CD4-positive, alpha-beta T cell (primary cell): ENCODE data around the gene FBXL13. TPM values are rescaled to one million over a fixed set of nuclear protein-coding genes. Genes with fewer than 3 reads are reported as not detected.
"Not testable (repeated sequence)": the region's sequence is repeated elsewhere in the genome, so short reads cannot be mapped to it uniquely, and the experiment has no call there.

ENCODE experiments used
- ATAC-seq: fragments of 200-7000 bp; cut with Tn5 transposase; one replicate; pipeline ENCODE4 v1.10.0; 2022; ENCODE audit warnings: mild to moderate bottlenecking; ENCODE audit not compliant: poor library complexity
- CTCF ChIA-PET: fragments of 350-600 bp; sonication (Branson Sonifier 250); formaldehyde crosslinking; loops from one replicate; lab custom pipeline; 2021; ENCODE audit warnings: antibody characterized with exemption, inconsistent platforms; lab: Charles Lee
- POLR2A ChIA-PET: fragments of 350-600 bp; sonication (Branson Sonifier 250); formaldehyde crosslinking; loops from one replicate; lab custom pipeline; 2021; ENCODE audit warnings: antibody characterized with exemption, inconsistent platforms; lab: Charles Lee
- DNase-seq, 14 experiments: peaks; one replicate each; pipeline ENCODE4 v3.0.0-alpha.2; 2013 to 2020; ENCODE audit warnings: mixed read lengths in 2 of 14
- H3K27ac ChIP-seq, 2 donors: one replicate each; pipeline versions ENCODE4 v1.5.1 to v1.7.0; 2013; ENCODE audit warnings: low read length in 2 of 2, low read depth in 1 of 2, mild to moderate bottlenecking in 1 of 2
- H3K27me3 ChIP-seq, 2 experiments: 1 replicate in 1 of 2; 2 replicates in 1 of 2; pipeline versions ENCODE4 v1.6.1 to v1.7.0; 2013; ENCODE audit warnings: low read length in 2 of 2, control low read depth in 1 of 2, mild to moderate bottlenecking in 1 of 2, moderate library complexity in 1 of 2; ENCODE audit not compliant: insufficient read depth in 2 of 2, control insufficient read depth in 1 of 2
- H3K36me3 ChIP-seq: one replicate; pipeline ENCODE4 v1.6.1; 2013; ENCODE audit warnings: low read length, control low read depth; ENCODE audit not compliant: insufficient read depth
- H3K4me1 ChIP-seq: one replicate; pipeline ENCODE4 v1.6.1; 2013; ENCODE audit warnings: low read length, control low read depth; ENCODE audit not compliant: insufficient read depth
- H3K4me3 ChIP-seq: one replicate; pipeline ENCODE4 v1.5.1; 2013; ENCODE audit warnings: mild to moderate bottlenecking, low read length, moderate library complexity
- H3K9me3 ChIP-seq, 2 experiments: 1 replicate in 1 of 2; 2 replicates in 1 of 2; pipeline versions ENCODE4 v1.6.1 to v1.7.0; 2013; ENCODE audit warnings: low read length in 2 of 2, mild to moderate bottlenecking in 2 of 2, control low read depth in 1 of 2, moderate library complexity in 1 of 2; ENCODE audit not compliant: control insufficient read depth in 1 of 2, insufficient read depth in 1 of 2
- H3K27ac Mint-ChIP-seq: one replicate; pipeline ENCODE4 v1.8.0; 2020; ENCODE audit warnings: mixed read lengths
- H3K27me3 Mint-ChIP-seq: one replicate; pipeline ENCODE4 v1.8.0; 2021; ENCODE audit warnings: mixed read lengths
- H3K36me3 Mint-ChIP-seq: one replicate; pipeline ENCODE4 v1.8.0; 2021; ENCODE audit warnings: low read depth, mixed read lengths
- H3K4me1 Mint-ChIP-seq: one replicate; pipeline ENCODE4 v1.8.0; 2021; ENCODE audit warnings: low read depth, mixed read lengths
- H3K4me3 Mint-ChIP-seq: one replicate; pipeline ENCODE4 v1.8.0; 2020; ENCODE audit warnings: mild to moderate bottlenecking, mixed read lengths
- H3K9me3 Mint-ChIP-seq: one replicate; pipeline ENCODE4 v1.8.0; 2020; ENCODE audit warnings: mixed read lengths
- CTCF ChIP-seq: fragments of 200-600 bp; IDR thresholded peaks from one replicate; pipeline ENCODE4 v1.8.0; 2022; ENCODE audit warnings: antibody characterized with exemption, mild to moderate bottlenecking
- intact Hi-C, 2 experiments: fragments of 100-400 bp; cut with DNase I in 1 of 2; cut with micrococcal nuclease in 1 of 2; formaldehyde crosslinking; loops; one replicate each; pipeline versions ENCODE4 v1.15.1 to v1.9.0; 2023 to 2025; cut with DNase I, micrococcal nuclease
- total RNA-seq, 174 experiments: library from RNA in 2 of 174; stranded (reverse) in 2 of 174; gene quantifications; one replicate each; pipeline ENCODE4 v1.2.3 and lab custom pipeline; 2021 to 2026

Gene FBXL13
- total RNA-seq, 2 experiments from 2014 or later, result 0.89 to 1.4 TPM

DNA sequence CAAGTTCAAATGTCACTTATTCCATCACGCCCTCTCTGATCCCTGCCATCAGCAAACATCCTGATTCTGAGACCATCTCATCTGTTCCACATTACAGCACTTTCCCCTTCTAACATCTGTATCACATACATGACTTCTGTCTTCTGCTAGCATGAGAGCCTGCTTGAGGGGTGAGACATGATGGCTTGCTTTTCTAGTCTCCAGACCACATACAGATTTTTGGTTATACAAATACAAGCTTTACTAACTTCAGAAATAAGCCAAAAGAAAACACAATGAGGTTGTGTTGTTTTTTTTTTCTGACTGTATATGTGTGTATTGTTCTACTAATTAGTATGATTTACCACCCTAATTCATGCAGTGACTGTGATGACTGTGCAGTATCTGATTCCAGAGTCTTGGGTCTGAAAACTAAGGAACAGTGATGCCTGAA lies 40.0 kb upstream of the FBXL13 start:
- no peak overlapping the region for H3K27ac Mint-ChIP-seq
- H3K36me3 ChIP-seq, result peaks cover 4% of the 10 kb centered on the region
- no peak overlapping the region for H3K4me3 Mint-ChIP-seq
- ATAC-seq (no peak), DNase-seq (no peak)
- peaks cover 10% of the 10 kb centered on the region for H3K4me1 Mint-ChIP-seq
- peaks cover 5% of the 10 kb centered on the region for H3K9me3 Mint-ChIP-seq
- peaks cover 76% of the 10 kb centered on the region for H3K36me3 Mint-ChIP-seq
- no peaks in the 10 kb centered on the region for H3K27me3 ChIP-seq
- H3K9me3 ChIP-seq, result no peaks in the 10 kb centered on the region
- no peak for TF ChIP-seq CTCF
- H3K27ac ChIP-seq, result no peak overlapping the region
- intact Hi-C loops, result no loop called here
- CTCF ChIA-PET, result no interaction called here
- H3K4me3 ChIP-seq, result no peak overlapping the region
- POLR2A ChIA-PET, result no interaction called here
- no peaks in the 10 kb centered on the region for H3K27me3 Mint-ChIP-seq
- H3K4me1 ChIP-seq, result no peaks in the 10 kb centered on the region

GRCh38 chr7:103113164-103113563 lies 38.6 kb upstream of the FBXL13 start:
- no peak for TF ChIP-seq CTCF
- Histone ChIP-seq H3K36me3 (peaks cover 2% of the 10 kb centered on the region), H3K27ac (no peak overlapping the region), H3K4me1 (no peaks in the 10 kb centered on the region), H3K4me3 (no peak overlapping the region), H3K27me3 (no peaks in the 10 kb centered on the region), H3K9me3 (no peaks in the 10 kb centered on the region)
- intact Hi-C loops, result no loop called here
- DNase-seq (no peak), ATAC-seq (no peak)
- H3K27ac Mint-ChIP-seq, result no peak overlapping the region
- H3K27me3 Mint-ChIP-seq, result no peaks in the 10 kb centered on the region
- H3K4me3 Mint-ChIP-seq, result no peak overlapping the region
- CTCF ChIA-PET, result no interaction called here
- H3K4me1 Mint-ChIP-seq, result peaks cover 16% of the 10 kb centered on the region
- H3K9me3 Mint-ChIP-seq, result peaks cover 5% of the 10 kb centered on the region
- POLR2A ChIA-PET, result no interaction called here
- H3K36me3 Mint-ChIP-seq, result peaks cover 81% of the 10 kb centered on the region

- H3K27me3 ChIP-seq, H3K27ac Mint-ChIP-seq, DNase-seq, H3K4me3 Mint-ChIP-seq, H3K4me1 ChIP-seq, POLR2A ChIA-PET, CTCF ChIA-PET, H3K9me3 ChIP-seq, H3K9me3 Mint-ChIP-seq, H3K27ac ChIP-seq, H3K4me3 ChIP-seq, intact Hi-C loops, H3K27me3 Mint-ChIP-seq, ATAC-seq: not testable (repeated sequence)
- peaks cover 20% of the 10 kb centered on the region for H3K36me3 ChIP-seq
- peaks cover 80% of the 10 kb centered on the region for H3K36me3 Mint-ChIP-seq
- peaks cover 10% of the 10 kb centered on the region for H3K4me1 Mint-ChIP-seq
These were observed 32.1 kb upstream of the FBXL13 start for GRCh38 chr7:103106703-103107070.

DNA sequence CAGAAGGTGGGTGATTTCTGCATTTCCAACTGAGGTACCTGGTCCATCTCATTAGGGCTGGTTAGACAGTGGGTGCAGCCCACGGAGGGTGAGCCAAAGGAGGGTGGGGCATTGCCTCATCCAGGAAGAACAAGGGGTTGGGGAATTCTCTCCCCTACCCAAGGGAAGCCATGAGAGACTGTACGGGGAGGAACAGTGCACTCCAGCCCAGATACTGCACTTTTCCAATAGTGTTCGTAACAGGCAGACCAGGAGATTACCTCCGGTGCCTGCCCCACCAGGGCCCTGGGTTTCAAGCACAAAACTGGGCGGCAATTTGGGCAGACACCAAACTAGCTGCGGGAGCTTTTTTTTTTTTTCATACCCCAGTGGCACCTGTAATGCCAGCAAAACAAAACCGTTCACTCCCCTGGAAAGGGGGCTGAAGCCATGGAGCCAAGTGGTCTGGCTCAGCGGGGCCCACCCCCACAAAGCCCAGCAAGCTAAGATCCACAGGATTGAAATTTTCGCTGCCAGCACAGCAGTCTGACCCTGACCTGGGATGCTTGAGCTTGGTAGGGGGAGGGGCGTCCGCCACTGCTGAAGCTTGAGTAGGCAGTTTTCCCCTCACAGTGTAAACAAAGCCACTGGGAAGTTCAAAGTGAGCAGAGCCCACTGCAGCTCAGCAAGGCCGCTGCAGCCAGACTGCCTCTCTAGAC lies 31.6 kb upstream of the FBXL13 start:
- Mint-ChIP-seq H3K4me1 (peaks cover 10% of the 10 kb centered on the region), H3K36me3 (peaks cover 80% of the 10 kb centered on the region), H3K9me3 (peaks cover 3% of the 10 kb centered on the region), H3K4me3 (no peak overlapping the region), H3K27me3 (no peaks in the 10 kb centered on the region), H3K27ac (no peak overlapping the region)
- no peak for TF ChIP-seq CTCF
- ChIA-PET POLR2A (no interaction called here), CTCF (interaction anchor here (0.6 kb wide), 1 partner anchor 20 kb away, joined by 3 read pairs; no protein-coding TSS in a partner anchor)
- no peaks in the 10 kb centered on the region for H3K4me1 ChIP-seq
- H3K9me3 ChIP-seq, result no peaks in the 10 kb centered on the region
- H3K27me3 ChIP-seq, result no peaks in the 10 kb centered on the region
- peaks cover 20% of the 10 kb centered on the region for H3K36me3 ChIP-seq
- ATAC-seq, result no peak
- DNase-seq, result no peak
- no peak overlapping the region for H3K27ac ChIP-seq
- H3K4me3 ChIP-seq, result no peak overlapping the region
- intact Hi-C loops, result no loop called here
